Lung (tissue), 16 donors: ENCODE data around the gene UBE2L6. TPM values are rescaled to one million over a fixed set of nuclear protein-coding genes. Genes with fewer than 3 reads are reported as not detected.

Source experiments
- ATAC-seq: fragments of 200-7000 bp; cut with Tn5 transposase; one replicate; pipeline ENCODE4 v1.9.1; 2020; ENCODE audit warnings: moderate number of reproducible peaks; ENCODE audit not compliant: insufficient read depth, low FRiP score
- DNase-seq, 3 donors: peaks; one replicate each; pipeline ENCODE4 v3.0.0-alpha.2; 2013 to 2017
- H3K27ac ChIP-seq, 2 donors: one replicate each; pipeline ENCODE4 v1.5.1; 2013; ENCODE audit warnings: mild to moderate bottlenecking in 2 of 2, moderate library complexity in 2 of 2, control low read depth in 1 of 2, inconsistent platforms in 1 of 2, low read depth in 1 of 2, low read length in 1 of 2
- H3K27me3 ChIP-seq, 3 donors: one replicate each; pipeline ENCODE4 v1.5.1; 2013; ENCODE audit warnings: low read length in 2 of 3; ENCODE audit not compliant: control insufficient read depth in 3 of 3, insufficient read depth in 3 of 3
- H3K36me3 ChIP-seq, 4 donors: one replicate each; pipeline ENCODE4 v1.5.1; 2013; ENCODE audit warnings: low read length in 4 of 4, mild to moderate bottlenecking in 1 of 4, moderate library complexity in 1 of 4; ENCODE audit not compliant: control insufficient read depth in 4 of 4, insufficient read depth in 4 of 4
- H3K4me1 ChIP-seq, 5 donors: one replicate each; pipeline ENCODE4 v1.5.1; 2013; ENCODE audit warnings: low read length in 5 of 5, mild to moderate bottlenecking in 2 of 5, moderate library complexity in 1 of 5; ENCODE audit not compliant: control insufficient read depth in 5 of 5, insufficient read depth in 5 of 5
- H3K4me3 ChIP-seq: one replicate; pipeline ENCODE4 v1.5.1; 2013; ENCODE audit warnings: mild to moderate bottlenecking, control low read depth, moderate library complexity
- H3K9ac ChIP-seq, 2 donors: one replicate each; pipeline ENCODE4 v1.5.1; 2013; ENCODE audit warnings: low read length in 2 of 2, control low read depth in 1 of 2; ENCODE audit not compliant: insufficient read depth in 1 of 2
- H3K9me3 ChIP-seq, 4 donors: one replicate each; pipeline ENCODE4 v1.5.1; 2013; ENCODE audit warnings: low read length in 3 of 4, mild to moderate bottlenecking in 1 of 4, moderate library complexity in 1 of 4; ENCODE audit not compliant: control insufficient read depth in 4 of 4, insufficient read depth in 3 of 4
- WGBS, 2 donors: extraction: QIAGEN DNeasy Blood & Tissue Kit; methylation state at CpG; one replicate each; pipeline ENCODE4 v1.1.7; 2013; 5-methylcytosine and 5-hydroxymethylcytosine counted together
- long read RNA-seq, 5 donors: transcript quantifications; one replicate each; lab custom pipeline, GENCODE V29; 2026
- polyA plus RNA-seq, 2 donors: library from polyadenylated mRNA; stranded (reverse); fragments of 200-250 nt; gene quantifications; one replicate each; pipeline ENCODE4 v1.2.1, GENCODE V29; 2013
- total RNA-seq, 2 donors: library from RNA; depleted of rRNA in 1 of 2; stranded (reverse); fragments of >200 nt in 1 of 2; gene quantifications; one replicate each; pipeline ENCODE4 v1.2.1, GENCODE V29; 2014 to 2021
- TF ChIP-seq, protein P1 (sequence below): IDR thresholded peaks from 2 replicates; pipeline ENCODE4 v1.5.1; 2012; ENCODE audit warnings: mild to moderate bottlenecking; ENCODE audit errors: control extremely low read depth, extremely low read depth
- donor health status: control.
- donor health status: control.
- donor health status: Bipolar disorder and iron deficiency.
- donor health status: healthy.
- donor health status: DM: yes; HTN: yes; CAD: no.

UBE2L6 gene
- total RNA-seq, result 10 to 100 TPM; 38.9 to 97.1 TPM
- 100 to 1,000 TPM in 1 of 2 donors, 10 to 100 TPM in 1; 44.9 to 129 TPM for polyA plus RNA-seq
- long read RNA-seq, donor 1, transcript UBE2L6-201 (4 exons, 1,354 nt), result major isoform, 26 of 49 reads
- long read RNA-seq, donor 1, partial matches to known transcripts, result 19 of 49 reads
- long read RNA-seq, donor 1, other reads (novel, unspliced or antisense), result 0 of 49 reads
- long read RNA-seq, donor 2, transcript UBE2L6-201 (4 exons, 1,354 nt), result major isoform, 17 of 20 reads
- long read RNA-seq, donor 2, partial matches to known transcripts, result 0 of 20 reads
- long read RNA-seq, donor 2, other reads (novel, unspliced or antisense), result 0 of 20 reads
- long read RNA-seq, donor 3, transcript UBE2L6-201 (4 exons, 1,354 nt), result major isoform, 17 of 18 reads
- long read RNA-seq, donor 3, partial matches to known transcripts, result 0 of 18 reads
- long read RNA-seq, donor 3, other reads (novel, unspliced or antisense), result 0 of 18 reads
- long read RNA-seq, donor 4, transcript UBE2L6-201 (4 exons, 1,354 nt), result major isoform, 13 of 15 reads
- long read RNA-seq, donor 4, partial matches to known transcripts, result 0 of 15 reads
- long read RNA-seq, donor 4, other reads (novel, unspliced or antisense), result 0 of 15 reads
- long read RNA-seq, donor 5, transcript UBE2L6-201 (4 exons, 1,354 nt), result major isoform, 23 of 33 reads
- long read RNA-seq, donor 5, transcript UBE2L6-202 (4 exons, 1,573 nt), result minor isoform, 9 of 33 reads
- long read RNA-seq, donor 5, partial matches to known transcripts, result 0 of 33 reads
- long read RNA-seq, donor 5, other reads (novel, unspliced or antisense), result 0 of 33 reads

GRCh38 chr11:57567515-57568329, at the start of gene UBE2L6:
Gene UBE2L6 (minus strand): TSS chr11:57567672. CDS start chr11:57567611, 61 bp downstream.
- H3K9ac ChIP-seq, result peak within 1 kb of the TSS; percentile 21 to 78
- TF ChIP-seq, protein P1, sequence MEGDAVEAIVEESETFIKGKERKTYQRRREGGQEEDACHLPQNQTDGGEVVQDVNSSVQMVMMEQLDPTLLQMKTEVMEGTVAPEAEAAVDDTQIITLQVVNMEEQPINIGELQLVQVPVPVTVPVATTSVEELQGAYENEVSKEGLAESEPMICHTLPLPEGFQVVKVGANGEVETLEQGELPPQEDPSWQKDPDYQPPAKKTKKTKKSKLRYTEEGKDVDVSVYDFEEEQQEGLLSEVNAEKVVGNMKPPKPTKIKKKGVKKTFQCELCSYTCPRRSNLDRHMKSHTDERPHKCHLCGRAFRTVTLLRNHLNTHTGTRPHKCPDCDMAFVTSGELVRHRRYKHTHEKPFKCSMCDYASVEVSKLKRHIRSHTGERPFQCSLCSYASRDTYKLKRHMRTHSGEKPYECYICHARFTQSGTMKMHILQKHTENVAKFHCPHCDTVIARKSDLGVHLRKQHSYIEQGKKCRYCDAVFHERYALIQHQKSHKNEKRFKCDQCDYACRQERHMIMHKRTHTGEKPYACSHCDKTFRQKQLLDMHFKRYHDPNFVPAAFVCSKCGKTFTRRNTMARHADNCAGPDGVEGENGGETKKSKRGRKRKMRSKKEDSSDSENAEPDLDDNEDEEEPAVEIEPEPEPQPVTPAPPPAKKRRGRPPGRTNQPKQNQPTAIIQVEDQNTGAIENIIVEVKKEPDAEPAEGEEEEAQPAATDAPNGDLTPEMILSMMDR, result peak; percentile 4
- 1% methylated on average over 72 to 92 of the region's 92 CpGs for whole genome bisulfite sequencing, 2 donors
- no peaks in the 10 kb centered on the region for H3K9me3 ChIP-seq
- H3K4me1 ChIP-seq, result peaks cover 0 to 18% (median 8%) of the 10 kb centered on the region in 5 donors
- H3K36me3 ChIP-seq, result no peaks in the 10 kb centered on the region
- peak within 1 kb of the TSS; percentile 97 for H3K4me3 ChIP-seq
- peak within 1 kb of the TSS; percentile 75 to 95 for H3K27ac ChIP-seq
- no peaks in the 10 kb centered on the region for H3K27me3 ChIP-seq
- ATAC-seq, result peak; percentile 81
- DNase-seq, result peak; percentile 68 to 75 (median 72)

DNA sequence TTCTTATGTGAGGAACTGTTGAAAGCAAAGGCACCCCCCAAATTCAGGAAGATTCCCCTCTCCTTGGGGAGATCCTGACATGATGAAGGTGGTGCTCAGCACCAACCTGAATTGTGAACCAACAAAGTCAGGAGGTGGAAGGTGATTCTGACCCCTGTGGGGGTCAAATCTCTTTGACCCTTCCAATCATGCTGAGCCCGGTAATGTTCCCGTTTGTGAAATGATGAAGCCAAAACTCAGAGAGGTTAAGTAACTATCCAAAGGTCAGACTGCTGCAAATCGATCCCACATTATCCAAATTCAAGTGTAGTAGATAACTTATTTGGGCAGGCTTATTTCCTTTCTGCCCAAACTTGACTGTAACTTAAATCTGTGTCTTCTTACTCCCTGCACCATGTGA, 49.1 kb upstream of the UBE2L6 start:
- TF ChIP-seq, protein P1, result no peak
- H3K36me3 ChIP-seq, result peaks cover 0 to 28% (median 24%) of the 10 kb centered on the region in 4 donors
- no peaks in the 10 kb centered on the region for H3K27me3 ChIP-seq
- H3K9ac ChIP-seq, result no peak overlapping the region
- ATAC-seq (no peak), DNase-seq (no peak)
- H3K27ac ChIP-seq, result no peak overlapping the region
- no peak overlapping the region for H3K4me3 ChIP-seq
- H3K9me3 ChIP-seq, result peaks cover 0 to 4% (median 2%) of the 10 kb centered on the region in 4 donors
- no peaks in the 10 kb centered on the region for H3K4me1 ChIP-seq
- 79 to 89% methylated on average over 3 of the region's 3 CpGs for WGBS, 2 donors

DNA sequence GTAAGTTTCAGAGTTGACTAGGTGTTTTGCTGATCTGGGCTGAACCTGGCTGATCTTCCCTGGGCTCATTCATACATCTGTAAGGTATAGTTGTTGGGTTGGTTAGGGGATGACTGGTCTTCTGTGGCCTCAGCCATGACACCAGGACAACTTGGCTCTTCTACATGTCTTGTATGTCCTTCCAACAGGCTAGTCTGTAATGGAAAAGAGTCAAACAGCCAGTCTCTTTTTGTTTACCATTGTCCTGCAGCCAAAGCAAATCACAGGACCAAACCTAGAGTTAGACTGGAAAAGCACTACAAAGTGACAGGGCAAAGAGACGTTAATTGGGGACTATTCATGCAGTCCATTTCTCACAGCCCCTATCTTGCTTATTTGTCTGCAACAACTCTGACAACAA, 47.8 kb upstream of the UBE2L6 start:
- H3K36me3 ChIP-seq, result peaks cover 3 to 33% (median 29%) of the 10 kb centered on the region in 4 donors
- DNase-seq (no peak), ATAC-seq (no peak)
- TF ChIP-seq, protein P1, result no peak
- H3K4me3 ChIP-seq, result no peak overlapping the region
- H3K9ac ChIP-seq, result no peak overlapping the region
- H3K4me1 ChIP-seq, result no peaks in the 10 kb centered on the region
- H3K27me3 ChIP-seq, result no peaks in the 10 kb centered on the region
- WGBS, 2 donors, result 81 to 82% methylated on average over 1 of the region's 1 CpG
- no peak overlapping the region for H3K27ac ChIP-seq
- H3K9me3 ChIP-seq, result peaks cover 0 to 4% (median 2%) of the 10 kb centered on the region in 4 donors
